CD14-positive monocyte (primary cell): ENCODE results near the gene GPR68. TPM values are rescaled to one million over a fixed set of nuclear protein-coding genes. Genes with fewer than 3 reads are reported as not detected.

ENCODE experiments used
- DNase-seq, 3 donors: peaks; one replicate each; pipeline ENCODE4 v3.0.0-alpha.2; 2011 to 2022
- H2AFZ ChIP-seq: 2 replicates; pipeline ENCODE4 v1.6.0; 2012; ENCODE audit warnings: mild to moderate bottlenecking, low read depth, low read length, inconsistent platforms; ENCODE audit not compliant: insufficient read depth, poor library complexity, severe bottlenecking
- H3K27ac ChIP-seq, 2 donors: 1 replicate in 1 of 2; 2 replicates in 1 of 2; pipeline ENCODE4 v1.5.1; 2012 to 2013; ENCODE audit warnings: low read length in 2 of 2, control low read depth in 1 of 2, inconsistent platforms in 1 of 2, low read depth in 1 of 2, mild to moderate bottlenecking in 1 of 2
- H3K27me3 ChIP-seq, 2 donors: one replicate each; pipeline versions ENCODE4 v1.6.0 to v1.6.1; 2011 to 2013; ENCODE audit warnings: low read length in 2 of 2; ENCODE audit not compliant: control insufficient read depth in 2 of 2, insufficient read depth in 2 of 2
- H3K36me3 ChIP-seq, 2 donors: replicated peaks in 1 of 2; 1 replicate in 1 of 2; 2 replicates in 1 of 2; pipeline versions ENCODE4 v1.5.1 to v1.6.1; 2012 to 2013; ENCODE audit warnings: low read length in 2 of 2, control low read depth in 1 of 2, inconsistent platforms in 1 of 2, mild to moderate bottlenecking in 1 of 2; ENCODE audit not compliant: insufficient read depth in 2 of 2, control insufficient read depth in 1 of 2
- H3K4me1 ChIP-seq, 2 donors: 1 replicate in 1 of 2; 2 replicates in 1 of 2; pipeline versions ENCODE4 v1.5.1 to v1.6.1; 2012 to 2013; ENCODE audit warnings: low read length in 2 of 2, control low read depth in 1 of 2, inconsistent platforms in 1 of 2, mild to moderate bottlenecking in 1 of 2, moderate library complexity in 1 of 2; ENCODE audit not compliant: insufficient read depth in 2 of 2, control insufficient read depth in 1 of 2
- H3K4me2 ChIP-seq: replicated peaks from 2 replicates; pipeline ENCODE3; 2012; ENCODE audit warnings: low read length, moderate library complexity, mild to moderate bottlenecking; ENCODE audit not compliant: poor library complexity, severe bottlenecking; ENCODE audit errors: extremely low read depth
- H3K4me3 ChIP-seq, 3 experiments: fragments of 200-600 bp in 1 of 3; sonication (generic) in 1 of 3; replicated peaks in 1 of 3; 1 replicate in 2 of 3; 2 replicates in 1 of 3; pipeline ENCODE4 v1.5.1; 2011 to 2013; ENCODE audit warnings: low read length in 3 of 3, mild to moderate bottlenecking in 3 of 3, control low read depth in 2 of 3, low read depth in 2 of 3, inconsistent platforms in 1 of 3, moderate library complexity in 1 of 3
- H3K79me2 ChIP-seq: 2 replicates; pipeline ENCODE4 v1.6.0; 2012; ENCODE audit warnings: mild to moderate bottlenecking, control low read depth, inconsistent platforms, low read length, moderate library complexity; ENCODE audit not compliant: insufficient read depth
- H3K9ac ChIP-seq: 2 replicates; pipeline ENCODE4 v1.6.0; 2017; ENCODE audit warnings: low read length, mild to moderate bottlenecking; ENCODE audit not compliant: insufficient read depth, poor library complexity, severe bottlenecking
- H3K9me3 ChIP-seq, 2 donors: replicated peaks in 1 of 2; 1 replicate in 1 of 2; 2 replicates in 1 of 2; pipeline versions ENCODE4 v1.5.1 to v1.6.1; 2012 to 2013; ENCODE audit warnings: low read length in 2 of 2, control low read depth in 1 of 2; ENCODE audit not compliant: control insufficient read depth in 1 of 2, insufficient read depth in 1 of 2
- H4K20me1 ChIP-seq: 2 replicates; pipeline ENCODE4 v1.6.0; 2012; ENCODE audit warnings: mild to moderate bottlenecking, low read length, control low read depth, moderate library complexity; ENCODE audit not compliant: insufficient read depth
- H3K27ac Mint-ChIP-seq, 7 donors: one replicate each; pipeline ENCODE4 v1.8.0; 2020; ENCODE audit warnings: mild to moderate bottlenecking in 7 of 7, mixed read lengths in 7 of 7, moderate library complexity in 6 of 7, inconsistent platforms in 2 of 7
- H3K27me3 Mint-ChIP-seq, 3 donors: one replicate each; pipeline ENCODE4 v1.8.0; 2021 to 2022; ENCODE audit warnings: low read depth in 3 of 3, mild to moderate bottlenecking in 3 of 3, mixed read lengths in 3 of 3, moderate library complexity in 3 of 3, inconsistent platforms in 1 of 3
- H3K36me3 Mint-ChIP-seq, 2 donors: one replicate each; pipeline ENCODE4 v1.8.0; 2020; ENCODE audit warnings: mixed read lengths in 2 of 2, inconsistent platforms in 1 of 2, mild to moderate bottlenecking in 1 of 2
- H3K4me1 Mint-ChIP-seq: one replicate; pipeline ENCODE4 v1.8.0; 2020; ENCODE audit warnings: mild to moderate bottlenecking, mixed read lengths
- H3K4me3 Mint-ChIP-seq, 2 donors: one replicate each; pipeline ENCODE4 v1.8.0; 2020; ENCODE audit warnings: mild to moderate bottlenecking in 2 of 2, mixed read lengths in 2 of 2, moderate library complexity in 1 of 2
- H3K9me3 Mint-ChIP-seq, 7 donors: one replicate each; pipeline ENCODE4 v1.8.0; 2020 to 2022; ENCODE audit warnings: mixed read lengths in 7 of 7, mild to moderate bottlenecking in 6 of 7, moderate library complexity in 6 of 7, inconsistent platforms in 2 of 7
- CTCF ChIP-seq: fragments of 200-600 bp; IDR thresholded peaks from one replicate; pipeline ENCODE4 v1.8.0; 2022; ENCODE audit warnings: antibody characterized with exemption, mild to moderate bottlenecking
- WGBS: methylation state at CpG from one replicate; pipeline ENCODE4 v1.1.5; 2013; ENCODE audit warnings: missing lambda C conversion rate; ENCODE audit not compliant: insufficient coverage; 5-methylcytosine and 5-hydroxymethylcytosine counted together
- intact Hi-C, 2 donors: fragments of 100-400 bp; cut with micrococcal nuclease; formaldehyde crosslinking; loops; one replicate each; pipeline versions ENCODE4 v1.15.0 to v1.15.1; 2023
- polyA plus RNA-seq, 3 donors: library from polyadenylated mRNA; depleted of rRNA in 1 of 3; unstranded in 2 of 3; stranded (reverse) in 1 of 3; fragments of 300-500 nt in 2 of 3; fragments of >200 nt in 1 of 3; fragmentation: Illumina TruSeq in 2 of 3; gene quantifications; 1 replicate in 2 of 3; 2 replicates in 1 of 3; pipeline ENCODE4 v1.2.3, GENCODE V29; 2012 to 2021

GPR68 gene
- polyA plus RNA-seq, 3 donors: 0.05 to 0.07 TPM; not detected in 1

DNA sequence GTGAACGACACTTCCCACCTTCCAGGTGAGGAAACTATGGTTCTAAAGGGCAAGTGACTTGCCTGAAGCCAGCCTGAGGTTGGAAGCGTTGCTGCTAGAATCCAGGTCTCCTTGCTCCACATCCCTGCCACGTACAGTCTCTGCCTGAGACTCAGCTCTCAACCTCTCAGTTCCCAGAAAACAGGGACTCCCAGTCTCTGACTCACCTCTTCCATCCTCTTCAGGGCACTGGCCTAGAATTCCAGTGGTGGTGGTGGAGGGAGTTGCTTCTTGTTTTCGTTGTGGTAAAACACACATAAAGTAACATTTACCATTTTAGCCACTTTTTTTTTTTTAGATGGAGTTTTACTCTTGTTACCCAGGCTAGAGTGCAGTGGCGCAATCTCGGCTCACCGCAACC is 7.3 kb downstream of the GPR68 start:
- peaks cover 46% of the 10 kb centered on the region for H3K4me1 Mint-ChIP-seq
- H3K79me2 ChIP-seq: no peaks in the 10 kb centered on the region
- H3K36me3 ChIP-seq: no peaks in the 10 kb centered on the region
- no peak overlapping the region for H3K27ac Mint-ChIP-seq
- H2AFZ ChIP-seq: no peak overlapping the region
- intact Hi-C loops: loop anchor here in 1 of 2 donors (10.0 kb wide), 1 partner anchor 48 kb away; no protein-coding TSS in a partner anchor
- no peak overlapping the region for H3K4me2 ChIP-seq
- no peak for TF ChIP-seq CTCF
- no peak for DNase-seq
- 95% methylated on average over 4 of the region's 7 CpGs for WGBS
- no peak overlapping the region for H3K4me3 Mint-ChIP-seq
- H3K36me3 Mint-ChIP-seq: no peaks in the 10 kb centered on the region
- no peaks in the 10 kb centered on the region for H3K27me3 ChIP-seq
- H3K27ac ChIP-seq: no peak overlapping the region
- H3K27me3 Mint-ChIP-seq: peaks cover 11 to 16% (median 12%) of the 10 kb centered on the region in 3 donors
- no peaks in the 10 kb centered on the region for H4K20me1 ChIP-seq
- H3K9ac ChIP-seq: no peak overlapping the region
- H3K4me1 ChIP-seq: peaks cover 38 to 41% of the 10 kb centered on the region in 2 donors
- H3K9me3 Mint-ChIP-seq: peaks cover 7 to 14% (median 9%) of the 10 kb centered on the region in 7 donors
- no peak overlapping the region for H3K4me3 ChIP-seq
- H3K9me3 ChIP-seq: peaks cover 0 to 3% of the 10 kb centered on the region in 2 donors

DNA sequence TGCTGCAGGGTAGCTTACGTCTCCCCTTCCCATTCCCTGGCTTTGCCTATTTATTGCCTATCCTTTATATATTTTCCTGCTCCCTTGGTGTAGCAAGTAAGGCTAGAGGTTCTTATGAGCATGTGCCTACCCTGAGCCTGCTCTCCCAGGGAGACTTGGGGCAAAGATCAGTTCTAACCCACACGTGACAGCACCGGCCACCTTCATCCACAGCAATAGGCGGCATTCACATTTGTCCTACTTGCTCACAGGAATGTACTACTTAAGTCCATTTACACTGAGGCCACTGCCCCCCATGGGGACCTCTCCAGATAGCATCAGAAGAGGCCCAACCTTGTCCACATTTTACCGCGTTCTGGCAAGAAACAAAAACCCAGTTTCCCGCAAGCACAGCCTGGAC is 8.7 kb downstream of the GPR68 start:
- 97% methylated on average over 6 of the region's 7 CpGs for WGBS

More for the DNA sequence above, 8.7 kb downstream of the GPR68 start:
- H3K9me3 Mint-ChIP-seq: peaks cover 9 to 16% (median 12%) of the 10 kb centered on the region in 7 donors
- Histone ChIP-seq H3K36me3 (no peaks in the 10 kb centered on the region), H3K4me2 (no peak overlapping the region), H2AFZ (no peak overlapping the region), H3K27me3 (no peaks in the 10 kb centered on the region), H3K4me3 (no peak overlapping the region), H3K9me3 (peaks cover 0 to 9% of the 10 kb centered on the region in 2 donors), H3K79me2 (no peaks in the 10 kb centered on the region), H3K27ac (no peak overlapping the region), H3K9ac (no peak overlapping the region), H3K4me1 (peaks cover 36 to 39% of the 10 kb centered on the region in 2 donors), H4K20me1 (no peaks in the 10 kb centered on the region)
- H3K27ac Mint-ChIP-seq: no peak overlapping the region
- TF ChIP-seq CTCF: no peak
- intact Hi-C loops: loop anchor here in 1 of 2 donors (10.0 kb wide), 1 partner anchor 49 kb away; no protein-coding TSS in a partner anchor
- H3K4me3 Mint-ChIP-seq: no peak overlapping the region
- H3K4me1 Mint-ChIP-seq: peaks cover 45% of the 10 kb centered on the region
- H3K36me3 Mint-ChIP-seq: peaks cover 6 to 8% of the 10 kb centered on the region in 2 donors
- peaks cover 8 to 12% (median 9%) of the 10 kb centered on the region in 3 donors for H3K27me3 Mint-ChIP-seq
- DNase-seq: no peak
